Brain pericyte (primary cell): ENCODE data around the gene TBL1XR1.
A peak's percentile ranks its signal among the peaks of the same experiment; 100 is the strongest.

Source experiments
- DNase-seq: peaks from one replicate; pipeline ENCODE4 v3.0.0-alpha.2; 2012; ENCODE audit warnings: low read depth, low spot score

Gene TBL1XR1

DNA sequence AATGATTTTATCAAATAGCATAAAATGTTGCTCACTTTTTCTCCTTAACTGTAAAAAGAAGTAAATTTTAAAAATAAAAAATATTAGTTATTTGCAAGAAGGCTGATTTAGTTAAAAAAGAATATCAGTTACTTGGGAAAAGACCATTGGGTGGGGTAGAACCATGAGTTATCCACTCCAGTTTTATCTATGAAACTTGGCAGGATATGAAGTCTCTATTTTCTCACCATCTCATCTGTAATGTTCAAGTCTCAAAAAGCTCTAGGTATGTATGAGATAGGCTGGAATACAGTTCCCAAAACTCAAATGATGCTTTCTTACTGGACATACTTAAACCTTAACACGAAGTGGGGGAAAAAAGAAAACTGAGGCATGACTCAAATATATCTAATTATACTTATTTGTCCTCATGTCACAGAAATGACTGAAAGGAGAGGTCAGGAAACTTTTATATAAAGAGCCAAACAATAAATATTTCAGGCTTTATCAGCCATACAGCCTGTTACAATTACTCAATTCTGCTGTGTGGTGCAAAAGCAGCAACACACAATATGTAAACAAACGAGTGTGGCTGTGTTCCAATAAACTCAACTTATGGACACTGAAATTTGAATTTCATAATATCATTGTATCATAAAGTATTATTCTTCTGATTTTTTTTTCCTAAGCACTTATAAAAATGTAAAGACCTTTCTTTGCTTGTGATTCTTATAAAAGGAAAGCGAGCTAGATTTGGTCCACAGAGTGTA is 131.8 kb downstream of the TBL1XR1 start:
- DNase-seq = no peak

DNA sequence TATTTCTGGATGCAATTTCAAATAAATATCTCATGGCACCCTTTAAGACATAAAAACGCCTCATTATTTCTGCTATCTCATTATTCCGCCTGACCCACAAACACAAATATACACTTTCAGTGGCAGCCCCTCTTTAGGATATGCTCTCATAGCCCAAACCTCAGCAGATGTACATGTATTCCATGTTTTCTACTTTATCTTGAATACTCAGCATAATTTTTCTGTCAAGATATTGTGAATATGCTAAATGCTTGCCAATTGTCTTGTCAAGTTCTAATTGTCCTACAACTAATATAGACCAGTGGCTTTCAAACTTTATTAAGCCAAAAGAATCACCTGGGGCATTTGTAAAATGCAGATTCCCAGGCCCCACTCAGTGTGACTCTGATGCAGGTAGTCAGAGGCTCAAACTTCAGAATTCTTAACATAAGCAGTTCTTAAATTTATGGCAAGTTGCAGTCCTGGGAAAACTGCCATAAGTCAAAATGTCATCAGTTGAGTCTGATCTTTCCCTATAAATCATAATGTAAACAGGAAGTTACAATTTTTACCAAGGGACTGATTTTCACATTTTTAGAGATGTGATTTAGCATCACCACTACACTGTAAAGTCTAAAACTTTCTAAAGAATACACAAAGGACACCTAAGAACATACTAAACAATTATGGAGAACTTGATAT is 135.1 kb downstream of the TBL1XR1 start:
- DNase-seq = no peak

DNA sequence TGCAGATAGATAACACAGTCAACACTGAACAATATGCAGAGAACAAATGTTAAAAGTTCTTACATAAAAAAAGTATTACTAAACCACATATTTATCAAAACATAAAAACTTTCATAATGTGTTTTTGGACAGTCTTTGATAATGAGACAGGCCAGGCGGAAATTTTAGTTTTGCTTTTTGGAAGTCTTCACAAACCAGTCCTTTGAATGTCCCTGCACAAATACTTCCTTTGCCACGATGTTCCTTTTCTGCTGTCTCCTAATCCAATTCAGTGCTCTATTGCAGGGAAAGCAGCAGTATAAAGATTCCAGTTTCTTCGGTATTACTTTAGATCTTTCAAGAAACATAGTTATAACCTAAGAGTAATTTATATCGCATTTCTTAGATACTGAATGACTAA is 135.9 kb downstream of the TBL1XR1 start:
- DNase-seq = no peak

DNA sequence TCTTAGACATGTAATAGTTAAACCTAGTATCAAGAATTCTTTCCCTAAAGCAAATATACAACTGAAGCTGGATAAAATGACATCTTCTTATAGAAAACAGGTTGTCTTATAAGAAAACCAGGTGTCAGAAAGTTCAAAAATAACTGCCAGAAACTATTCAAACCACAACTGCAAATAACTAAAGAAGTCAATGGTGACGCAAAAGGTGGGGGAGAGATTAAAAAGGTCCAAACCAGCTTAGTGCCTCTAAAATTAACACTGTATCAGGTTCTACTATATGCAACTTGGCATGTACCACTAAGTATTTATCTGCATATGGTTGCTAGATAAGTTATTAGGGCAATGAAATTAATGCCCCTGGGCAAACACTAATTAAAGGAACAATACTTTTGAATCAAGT is 136.8 kb downstream of the TBL1XR1 start:
- no peak for DNase-seq

DNA sequence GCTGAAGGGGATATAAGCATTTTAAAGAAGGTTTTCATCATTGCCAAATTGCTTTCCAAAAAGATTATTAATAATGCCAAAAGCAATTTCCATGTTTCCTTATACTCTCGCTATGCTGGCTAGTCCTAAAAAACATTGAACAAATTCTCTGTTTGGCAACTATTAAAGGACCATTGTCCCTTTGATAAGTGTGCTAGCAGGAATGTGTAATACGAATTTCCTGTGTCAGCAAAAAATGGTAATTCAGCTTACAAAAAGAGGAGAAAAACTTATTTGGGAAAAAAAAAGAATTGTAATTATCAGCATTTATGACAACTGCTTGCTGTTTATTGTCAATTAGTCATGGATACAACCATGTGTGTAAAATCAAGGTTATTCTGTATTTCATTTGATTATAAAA is 138.6 kb downstream of the TBL1XR1 start:
- DNase-seq = no peak

DNA sequence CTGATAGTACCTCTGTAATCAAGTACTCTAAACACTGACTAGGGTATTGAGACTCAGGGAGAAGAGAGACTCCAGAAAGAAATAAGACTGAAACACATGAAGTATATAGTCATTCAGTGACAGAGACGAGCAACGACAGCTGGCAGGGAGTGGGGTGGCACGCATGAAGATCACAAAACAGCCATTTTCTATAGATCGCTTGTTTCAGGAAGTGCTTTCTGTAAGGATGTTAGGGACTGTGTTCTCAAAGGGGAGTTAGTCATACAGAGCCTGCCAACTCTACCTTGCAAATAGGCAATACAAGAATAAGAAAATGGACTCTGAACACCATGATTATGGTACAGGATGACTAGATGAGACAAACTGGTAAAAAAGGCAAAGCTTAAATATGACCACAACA is 139.5 kb downstream of the TBL1XR1 start:
- DNase-seq = no peak

DNA sequence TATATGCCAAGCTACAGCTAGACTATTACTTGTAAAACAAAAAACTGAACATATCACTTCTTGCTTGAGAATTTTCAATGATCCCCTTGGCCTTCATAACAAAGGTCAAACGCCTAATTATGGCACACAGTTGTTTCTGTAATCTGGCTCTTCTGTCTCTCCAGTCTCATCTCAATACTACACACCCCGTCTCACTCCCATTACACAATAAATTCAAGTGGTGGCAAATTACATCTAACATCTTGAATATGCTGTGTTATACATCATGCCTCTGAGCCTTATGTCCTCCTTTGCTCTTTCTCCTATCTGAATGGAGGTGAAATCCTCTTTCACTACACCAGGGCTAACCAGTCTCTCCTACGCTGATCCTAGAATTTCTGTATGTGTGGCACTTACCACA is 140.4 kb downstream of the TBL1XR1 start:
- no peak for DNase-seq

DNA sequence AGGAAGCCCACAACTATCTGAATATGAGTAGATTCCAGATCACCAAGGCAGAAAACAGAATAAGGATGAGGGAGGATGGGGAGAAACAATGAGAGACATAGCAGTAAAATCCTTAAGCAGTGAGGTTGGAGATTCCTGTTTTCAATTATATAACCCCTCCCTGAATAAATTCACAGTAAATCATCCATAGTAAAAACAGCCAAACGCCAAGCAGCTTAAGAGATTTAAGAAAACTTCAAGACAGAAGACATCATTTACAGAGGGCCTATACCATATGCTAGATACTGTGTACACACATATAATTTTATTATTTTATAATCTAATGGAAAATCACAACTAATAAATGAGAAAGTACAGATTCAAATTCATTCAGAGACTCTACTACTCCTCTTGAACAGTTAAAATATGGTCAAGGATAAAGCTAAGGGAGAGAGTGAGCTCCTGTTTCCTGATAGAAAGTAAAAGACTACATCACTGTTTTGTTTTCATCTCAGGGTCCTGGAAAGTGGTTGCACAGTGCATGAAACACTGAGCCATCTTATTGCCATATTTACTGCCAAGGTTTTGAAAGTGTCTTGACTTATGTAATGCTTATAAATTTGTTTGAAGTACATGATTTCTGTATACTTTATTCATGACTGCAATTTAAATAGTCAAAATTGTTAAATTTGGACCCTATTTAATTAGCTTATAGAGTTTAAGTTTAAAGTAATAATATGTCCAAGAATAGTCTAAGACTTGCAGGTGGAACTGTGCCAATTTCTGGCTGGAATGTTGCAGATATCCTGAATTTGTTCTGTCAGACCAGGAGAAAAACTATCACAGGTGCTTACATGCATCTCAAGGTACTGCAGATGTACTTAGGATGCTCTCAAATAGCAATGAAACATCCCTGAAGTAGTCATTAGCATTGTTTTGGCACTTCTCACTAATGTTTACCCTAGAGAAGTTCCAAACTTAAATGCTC is 141.4 kb downstream of the TBL1XR1 start:
- DNase-seq = no peak

DNA sequence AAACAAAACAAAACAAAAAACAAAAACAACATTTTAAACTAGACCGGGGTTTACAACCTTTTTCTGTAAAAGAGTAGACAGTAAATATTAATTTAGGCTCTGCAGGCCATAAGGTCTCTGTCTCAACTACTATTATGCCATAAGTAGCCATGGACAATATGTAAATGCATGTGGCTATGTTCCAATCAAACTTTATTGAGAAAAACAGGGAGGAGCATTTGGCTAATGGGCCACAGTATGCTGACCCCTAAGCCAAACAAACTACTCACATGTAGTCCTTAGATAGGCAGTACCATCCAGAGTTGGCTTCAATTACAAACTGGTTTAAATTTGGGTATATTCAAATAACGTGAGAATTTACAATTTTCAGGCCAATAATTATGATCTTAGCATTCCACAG is 144.2 kb downstream of the TBL1XR1 start:
- DNase-seq = no peak

DNA sequence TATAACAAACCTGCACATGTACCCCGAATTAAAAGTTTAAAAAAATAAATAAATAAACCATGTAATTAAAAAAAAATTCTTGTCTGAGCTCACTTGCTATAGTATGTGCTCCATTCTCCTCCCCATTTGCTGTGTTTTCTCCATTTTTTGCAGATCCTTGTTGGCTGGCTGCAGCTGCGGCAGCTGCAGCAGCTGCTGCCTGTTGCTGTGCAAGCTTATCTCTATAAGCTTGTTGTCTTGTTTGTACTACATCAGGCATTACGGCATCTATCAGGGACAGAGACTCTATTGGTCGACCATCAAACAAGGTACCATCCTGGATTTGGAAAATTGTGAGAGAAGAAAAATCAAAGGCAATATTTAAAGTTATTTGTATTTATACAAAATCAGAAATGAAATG is 145.9 kb downstream of the TBL1XR1 start:
- DNase-seq = no peak

DNA sequence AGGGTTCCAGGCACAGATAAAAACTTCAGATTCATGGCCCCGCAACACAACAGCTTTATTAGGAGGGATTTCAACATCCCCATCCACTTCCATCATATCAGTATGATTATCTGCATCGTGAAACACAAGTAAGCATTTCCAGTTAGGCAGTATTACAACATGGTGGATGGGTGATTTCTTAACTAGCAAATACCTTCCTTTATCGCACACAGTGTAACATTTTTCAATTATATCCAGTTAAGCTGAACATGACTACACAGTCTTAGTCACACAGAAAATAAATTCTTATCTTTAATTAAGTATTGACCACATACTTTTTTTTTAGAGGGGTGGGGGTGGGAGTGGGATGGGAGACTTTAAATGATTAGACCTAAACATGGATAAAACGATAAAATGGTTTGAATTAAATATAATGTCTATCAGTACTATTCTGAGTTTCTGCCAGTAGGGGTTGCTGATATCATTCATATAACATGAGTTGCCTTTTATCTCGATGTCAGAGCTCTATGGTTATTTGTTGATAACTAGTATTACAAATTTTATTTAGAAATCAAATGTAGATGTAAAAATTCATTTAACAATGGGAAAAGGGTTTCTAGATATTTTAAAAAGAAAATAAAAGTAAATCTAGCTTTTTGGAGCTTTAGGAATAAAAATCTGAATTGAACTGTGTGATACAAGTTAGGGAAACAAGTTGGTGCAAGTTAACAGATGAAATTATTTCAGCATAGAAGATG is 146.6 kb downstream of the TBL1XR1 start:
- peak; percentile 8 for DNase-seq

DNA sequence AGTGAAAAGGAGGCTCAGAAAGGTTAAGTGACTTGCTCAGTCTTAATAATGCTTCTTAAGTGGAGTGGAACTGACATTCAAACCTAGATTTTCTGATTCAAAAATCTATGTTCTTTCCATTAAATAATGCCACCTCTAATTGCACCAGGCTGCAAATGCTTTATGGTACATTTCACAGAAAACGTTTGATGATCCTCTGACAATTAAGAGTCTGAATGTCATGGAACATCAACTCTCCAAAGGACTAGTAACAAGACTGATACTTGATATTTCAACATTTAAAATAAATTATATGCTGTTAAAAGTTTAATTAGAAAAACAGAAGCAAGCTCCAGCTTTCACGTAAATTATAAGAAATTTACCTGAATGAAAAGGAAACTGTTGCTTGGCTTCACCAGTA is 151.5 kb downstream of the TBL1XR1 start:
- DNase-seq = no peak

DNA sequence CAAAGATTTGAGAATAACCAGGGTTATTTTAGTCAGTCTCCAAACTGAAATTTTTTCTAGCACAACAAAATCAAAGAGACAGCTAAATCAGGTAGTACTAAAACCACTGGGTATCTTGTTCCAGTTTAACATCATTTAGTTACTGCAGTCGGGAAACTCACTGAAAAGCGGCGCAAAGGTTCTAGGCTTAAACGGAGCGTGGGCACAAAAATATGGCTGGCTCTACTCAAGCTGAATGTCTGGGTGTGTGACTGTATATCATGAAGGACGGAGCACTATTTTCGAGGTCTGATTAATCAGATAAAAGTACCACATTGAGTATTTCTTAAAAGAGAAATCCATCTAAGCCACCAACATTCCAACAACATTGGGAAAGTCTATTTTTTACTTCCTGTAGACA is 152.1 kb downstream of the TBL1XR1 start:
- no peak for DNase-seq

DNA sequence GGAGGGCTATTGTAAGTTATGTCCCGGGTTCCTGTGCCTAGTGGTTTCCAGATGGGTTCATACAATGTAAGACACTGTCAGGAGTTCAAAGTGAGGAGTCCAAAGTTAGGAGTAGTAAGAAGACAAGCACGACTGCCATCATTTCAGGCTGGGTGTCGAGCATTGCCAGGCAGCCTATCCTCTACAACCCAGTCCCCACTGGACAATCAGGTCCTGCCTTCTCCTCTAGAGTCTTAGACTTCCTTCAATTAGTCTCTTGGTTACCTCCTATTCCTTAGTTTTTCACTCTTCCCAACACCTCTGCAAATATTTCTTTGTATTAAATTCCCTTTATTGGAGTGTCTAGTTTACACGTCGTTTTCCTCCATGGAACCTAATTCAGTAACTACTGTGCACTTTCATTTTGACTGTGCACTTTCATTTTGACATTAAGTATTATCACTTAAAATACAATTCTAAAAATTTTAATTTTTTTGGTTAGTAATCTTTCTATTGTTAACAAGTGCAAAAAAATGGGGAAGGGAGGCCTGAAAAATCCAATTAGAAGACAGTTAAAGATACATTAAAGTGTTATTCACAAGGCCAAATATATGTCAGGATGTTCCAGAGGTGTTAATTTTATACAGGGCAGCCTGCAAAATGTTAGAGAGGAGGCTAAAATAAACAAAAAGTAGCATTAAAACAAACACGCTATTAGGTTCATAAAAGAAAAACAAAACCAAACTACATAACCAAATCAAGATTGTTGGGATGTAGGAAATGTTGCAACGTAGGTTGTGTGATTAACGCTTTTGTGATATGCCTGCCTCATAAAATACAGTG is 155.3 kb downstream of the TBL1XR1 start:
- no peak for DNase-seq

DNA sequence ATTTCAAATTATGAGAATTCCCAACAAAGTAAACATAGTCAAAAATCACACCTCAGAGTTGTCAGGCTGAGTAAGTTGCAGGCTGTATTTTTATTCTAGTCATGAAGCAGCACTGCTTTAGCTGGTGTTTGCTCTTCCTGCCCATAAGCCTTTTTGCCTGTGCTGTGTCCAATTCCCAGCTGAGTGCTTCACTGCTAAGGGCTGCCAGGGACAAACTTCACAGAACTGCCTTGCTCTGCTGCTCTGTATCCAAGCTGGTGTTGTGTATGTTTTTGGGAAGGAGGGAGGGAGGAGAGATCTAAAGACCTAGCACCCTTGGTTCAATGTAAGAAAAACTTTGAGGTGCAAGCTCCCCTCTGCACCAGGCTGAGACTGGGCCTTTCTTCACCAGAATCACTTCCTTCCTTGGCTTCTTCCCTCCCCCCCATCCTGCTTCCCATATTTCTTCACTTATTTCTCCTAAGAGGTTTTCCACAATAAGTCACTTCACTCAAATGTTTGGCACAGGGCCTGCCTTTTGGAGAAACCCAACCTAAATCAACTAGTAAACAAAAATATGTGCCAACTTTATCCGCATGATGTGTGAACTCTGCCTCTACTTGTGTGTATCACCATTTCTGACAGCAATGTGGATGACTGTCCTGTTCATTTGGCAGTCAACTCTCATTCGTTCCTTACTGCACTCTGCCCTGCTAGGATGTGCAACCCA is 156.1 kb downstream of the TBL1XR1 start:
- no peak for DNase-seq

DNA sequence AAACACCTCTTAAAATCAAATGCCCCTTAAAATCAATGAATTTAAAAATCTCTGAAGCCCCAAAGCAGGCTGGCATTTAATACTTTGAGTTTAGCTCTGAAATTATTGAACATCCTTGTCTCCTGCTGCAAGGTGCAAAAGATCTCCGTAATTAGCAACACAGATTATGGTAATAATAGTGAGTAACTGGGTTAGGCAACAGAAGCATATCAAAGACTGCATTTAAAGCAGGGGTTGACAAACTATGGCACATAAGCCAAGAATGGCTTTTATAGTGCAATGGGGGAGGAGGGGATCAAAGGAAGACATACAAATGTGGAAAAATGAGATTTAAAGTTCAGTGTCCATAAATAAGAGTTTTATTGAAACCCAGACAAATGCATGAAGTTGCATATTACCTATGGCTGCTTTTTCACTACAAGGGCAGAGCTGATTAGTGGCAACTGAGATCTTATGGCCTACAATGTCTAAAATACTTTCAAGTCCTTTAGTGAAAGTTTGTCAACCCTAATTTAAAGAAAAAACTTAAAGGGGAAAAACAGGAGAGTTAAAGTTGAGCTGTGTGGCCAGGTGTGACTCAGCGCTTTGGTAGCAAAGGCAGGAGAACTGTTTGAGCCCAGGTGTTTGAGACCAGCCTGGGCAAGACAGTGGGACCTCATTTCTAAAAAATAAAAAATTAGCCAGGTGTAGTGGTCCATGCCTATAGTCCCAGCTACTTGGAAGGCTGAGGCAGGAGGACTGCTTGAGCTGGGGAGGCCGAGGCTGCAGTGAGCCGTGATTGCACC is 157.6 kb downstream of the TBL1XR1 start:
- DNase-seq = no peak

DNA sequence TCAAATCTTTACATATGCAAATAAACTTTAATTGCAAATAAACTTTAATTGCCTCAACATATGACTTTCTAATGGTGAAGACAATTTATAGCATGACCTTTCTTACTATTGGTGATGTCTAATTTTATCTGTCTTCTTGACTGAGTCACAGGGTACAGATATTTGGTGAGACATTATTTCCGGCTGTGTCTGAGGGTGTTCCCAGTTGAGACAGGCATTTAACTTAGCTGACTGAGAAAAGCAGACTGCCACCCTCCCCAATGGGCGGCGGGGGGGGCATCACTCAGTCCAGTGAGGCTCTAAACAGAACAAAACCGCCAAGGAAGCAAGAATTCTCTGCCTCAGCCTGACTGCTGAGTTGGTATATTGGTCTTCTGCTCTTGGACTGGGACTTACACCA is 160.0 kb downstream of the TBL1XR1 start:
- no peak for DNase-seq

DNA sequence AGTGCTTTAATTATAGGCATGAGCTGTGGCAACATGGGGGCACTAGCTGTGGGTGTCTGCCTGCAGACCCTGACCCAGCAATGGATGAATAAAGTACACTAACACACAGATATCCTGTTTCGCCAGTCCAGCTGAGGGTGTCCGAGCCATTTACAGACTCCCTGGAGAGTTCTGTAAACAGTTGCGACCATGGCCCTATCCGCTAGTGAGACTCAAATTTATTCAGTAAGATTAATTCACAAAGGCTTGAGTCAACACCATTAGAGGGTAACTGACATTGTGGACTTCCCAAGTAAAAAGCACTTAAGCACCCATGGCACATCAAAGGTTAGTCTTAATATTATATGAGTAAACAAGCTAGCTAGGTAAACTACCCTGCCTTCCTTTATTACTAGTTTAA is 161.6 kb downstream of the TBL1XR1 start:
- no peak for DNase-seq

DNA sequence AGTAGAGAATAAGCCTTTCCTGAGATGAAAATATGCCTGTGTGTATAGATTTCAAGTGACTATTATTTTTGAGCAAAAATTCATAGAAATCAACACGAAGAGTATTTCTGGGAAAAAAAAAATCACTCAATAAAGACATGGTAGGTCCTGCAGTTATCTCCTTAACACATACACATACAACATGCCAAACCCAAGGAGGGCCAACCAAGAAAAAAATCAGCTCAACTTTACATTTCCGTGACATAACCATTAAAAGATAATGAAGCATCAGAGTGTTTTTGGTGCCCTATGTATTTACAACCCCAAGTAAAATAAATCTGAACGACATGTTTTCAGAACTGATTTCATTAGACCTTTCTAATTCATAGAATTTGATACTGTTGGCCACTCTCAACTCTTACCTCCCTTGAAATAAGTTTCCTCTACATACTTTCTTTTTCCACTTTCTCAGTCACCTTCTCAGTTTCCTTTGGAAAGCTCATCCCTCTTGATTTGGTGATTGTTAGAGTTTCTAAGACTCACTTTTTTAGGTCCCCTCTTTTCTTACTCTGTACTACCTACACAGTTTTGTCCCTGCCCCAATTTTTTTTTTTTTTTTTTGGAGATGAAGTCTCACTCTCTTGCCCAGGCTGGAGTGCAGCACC is 162.3 kb downstream of the TBL1XR1 start:
- no peak for DNase-seq
